GM08714 (cell line): ENCODE data around the gene GAL3ST1.
"Not testable (repeated sequence)": the region's sequence is repeated elsewhere in the genome, so short reads cannot be mapped to it uniquely, and the experiment has no call there.

Experiments
- H3K4me3 ChIP-seq: fragments of 200-500 bp; sonication (Bioruptor generic); 2 replicates; pipeline ENCODE4 v1.5.1; 2014; ENCODE audit warnings: mild to moderate bottlenecking, low read length, inconsistent platforms
- ZNF274 ChIP-seq: IDR thresholded peaks from 2 replicates; pipeline ENCODE4 v1.6.1; 2012; ENCODE audit warnings: mild to moderate bottlenecking, low read depth, low read length

The GAL3ST1 gene

DNA sequence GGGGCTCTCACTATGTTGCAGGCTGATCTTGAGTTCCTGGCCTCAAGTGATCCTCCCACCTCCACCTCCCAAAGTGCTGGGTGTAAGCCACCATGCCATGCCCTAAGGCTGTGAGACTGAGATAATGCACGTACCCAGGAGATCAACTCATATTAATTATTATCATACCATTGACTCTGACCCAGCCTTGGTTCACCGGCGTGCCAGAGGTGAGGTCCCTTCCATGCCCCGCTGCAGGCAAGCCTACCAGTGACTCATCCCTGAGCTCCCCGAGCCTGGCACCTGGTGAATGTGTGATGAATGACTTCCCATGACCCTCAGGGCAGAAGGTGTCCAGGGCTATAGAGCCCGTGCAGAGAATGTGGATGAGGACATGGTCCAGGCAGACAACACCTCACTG, 12.1 kb downstream of the GAL3ST1 start:
- no peak overlapping the region for H3K4me3 ChIP-seq
- no peak for TF ChIP-seq ZNF274

DNA sequence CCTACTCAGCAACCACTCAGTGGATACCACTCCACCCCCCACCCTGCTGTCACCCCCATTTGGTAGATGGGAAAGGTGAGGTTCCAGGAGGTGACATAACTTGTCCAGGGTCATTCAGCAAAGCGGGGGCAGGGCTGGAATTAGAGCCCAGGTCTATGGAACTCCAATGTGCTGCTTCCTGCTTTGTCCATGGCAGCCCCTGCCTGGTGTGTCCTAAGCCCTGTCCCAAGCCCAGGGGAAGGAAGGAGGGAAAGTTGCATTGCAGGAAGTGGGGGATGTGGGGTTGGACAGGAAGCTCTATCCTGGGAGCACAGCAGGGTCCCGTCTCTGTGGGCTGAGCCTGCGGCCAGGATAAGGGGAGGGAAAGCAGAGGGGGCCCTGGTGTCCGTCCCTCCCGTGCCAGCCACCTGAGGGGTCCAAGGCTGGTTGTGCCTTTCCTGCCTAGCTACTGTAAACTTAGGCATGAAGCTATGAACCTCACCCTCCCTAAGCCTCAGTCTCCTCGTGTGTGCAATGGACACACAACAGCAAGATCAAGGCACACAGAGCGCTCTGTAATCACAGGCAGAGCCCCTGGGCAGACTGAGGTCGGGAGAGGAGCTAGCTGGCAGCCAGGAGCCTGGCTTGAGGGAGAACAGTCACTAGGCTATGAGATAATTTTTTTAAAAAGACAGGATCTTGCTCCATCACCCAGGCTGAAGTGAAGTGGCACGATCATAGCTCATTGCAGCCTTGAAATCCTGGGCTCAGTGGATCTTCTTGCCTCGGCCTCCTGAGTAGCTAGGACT, 12.9 kb downstream of the GAL3ST1 start:
- no peak overlapping the region for H3K4me3 ChIP-seq
- TF ChIP-seq ZNF274, result no peak

DNA sequence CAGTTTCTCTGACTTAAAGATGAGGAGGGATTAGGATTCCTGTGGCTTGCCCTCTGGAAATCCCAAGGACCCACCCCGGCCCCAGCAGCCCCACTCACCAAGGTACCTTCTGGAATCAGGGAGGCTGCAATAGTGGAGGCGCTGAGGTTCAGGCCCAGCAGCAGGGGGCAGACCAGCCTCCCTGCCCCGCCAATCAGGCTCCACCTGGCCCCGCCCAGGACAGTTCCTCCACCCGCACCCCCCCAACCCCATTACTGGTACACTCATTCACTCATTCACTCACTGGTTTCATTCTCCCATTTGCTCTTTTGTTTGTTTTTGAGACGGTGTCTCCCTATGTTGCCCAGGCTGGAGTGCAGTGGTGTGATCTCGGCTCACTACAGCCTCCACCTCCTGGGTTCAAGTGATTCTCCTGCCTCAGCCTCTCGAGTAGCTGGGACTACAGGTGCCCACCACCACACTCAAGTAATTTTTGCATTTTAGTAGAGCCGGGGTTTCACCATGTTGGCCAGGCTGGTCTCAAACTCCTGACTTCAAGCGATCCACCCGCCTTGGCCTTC, 13.7 kb downstream of the GAL3ST1 start:
- not testable (repeated sequence) for H3K4me3 ChIP-seq

DNA sequence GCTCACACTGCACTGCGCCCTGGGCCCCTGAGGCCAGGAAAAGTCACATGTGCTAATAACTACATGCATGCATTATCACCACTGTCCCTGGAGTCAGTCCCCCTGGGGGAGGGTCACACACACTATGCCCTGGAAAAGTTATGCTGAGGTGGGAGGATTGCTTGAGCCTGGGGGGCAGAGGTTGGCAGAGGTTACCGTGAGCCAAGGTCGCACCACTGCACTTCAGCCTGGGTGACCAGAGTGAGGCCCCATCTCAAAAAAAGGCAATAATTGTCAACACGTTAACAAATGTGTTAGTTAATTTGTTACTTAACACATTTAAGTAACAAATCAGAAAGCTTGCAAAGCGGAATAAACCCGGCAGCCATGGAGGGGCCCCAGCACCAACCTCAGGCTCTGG, 14.6 kb downstream of the GAL3ST1 start:
- TF ChIP-seq ZNF274, result no peak
- H3K4me3 ChIP-seq, result no peak overlapping the region

DNA sequence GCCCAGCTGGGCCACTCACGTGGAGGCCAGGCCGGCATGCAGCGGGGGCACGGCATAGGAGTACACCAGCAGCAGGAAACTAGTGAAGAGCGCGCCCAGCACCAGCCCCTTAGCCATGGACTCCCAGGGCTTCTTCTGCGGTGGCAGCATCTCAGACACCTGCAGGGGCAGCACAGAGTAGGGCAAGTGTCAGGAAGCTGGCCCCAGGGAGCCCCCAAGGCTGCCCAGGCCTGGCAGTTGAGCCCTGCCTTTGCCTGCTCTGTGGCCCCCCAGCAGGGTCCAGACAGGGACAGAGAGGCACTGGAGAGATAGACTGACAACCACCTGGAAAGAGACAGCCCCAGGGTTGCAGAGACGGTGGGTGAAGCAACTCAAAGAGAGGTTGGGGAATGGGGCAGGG, 17.2 kb downstream of the GAL3ST1 start:
- TF ChIP-seq ZNF274, result no peak
- H3K4me3 ChIP-seq, result no peak overlapping the region

DNA sequence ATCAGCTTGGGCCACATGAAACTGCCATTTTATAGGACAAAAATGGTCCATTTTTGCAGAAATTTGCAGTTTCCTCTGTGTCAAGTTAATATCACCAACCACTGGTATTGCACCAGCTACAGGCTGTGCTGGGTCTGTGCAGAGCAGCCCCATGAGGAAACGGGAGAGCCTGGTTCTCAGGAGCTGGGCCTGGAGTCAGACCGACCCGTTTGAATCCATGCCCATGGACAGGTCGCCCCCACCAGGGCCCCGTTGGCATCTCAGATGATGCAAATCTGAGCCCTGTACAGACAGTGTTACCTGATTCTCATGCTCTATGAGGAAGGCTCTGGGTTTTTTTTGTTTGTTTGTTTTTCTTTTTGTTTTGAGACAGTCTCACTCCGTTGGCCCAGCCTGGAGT, 18.1 kb downstream of the GAL3ST1 start:
- no peak for TF ChIP-seq ZNF274
- no peak overlapping the region for H3K4me3 ChIP-seq

DNA sequence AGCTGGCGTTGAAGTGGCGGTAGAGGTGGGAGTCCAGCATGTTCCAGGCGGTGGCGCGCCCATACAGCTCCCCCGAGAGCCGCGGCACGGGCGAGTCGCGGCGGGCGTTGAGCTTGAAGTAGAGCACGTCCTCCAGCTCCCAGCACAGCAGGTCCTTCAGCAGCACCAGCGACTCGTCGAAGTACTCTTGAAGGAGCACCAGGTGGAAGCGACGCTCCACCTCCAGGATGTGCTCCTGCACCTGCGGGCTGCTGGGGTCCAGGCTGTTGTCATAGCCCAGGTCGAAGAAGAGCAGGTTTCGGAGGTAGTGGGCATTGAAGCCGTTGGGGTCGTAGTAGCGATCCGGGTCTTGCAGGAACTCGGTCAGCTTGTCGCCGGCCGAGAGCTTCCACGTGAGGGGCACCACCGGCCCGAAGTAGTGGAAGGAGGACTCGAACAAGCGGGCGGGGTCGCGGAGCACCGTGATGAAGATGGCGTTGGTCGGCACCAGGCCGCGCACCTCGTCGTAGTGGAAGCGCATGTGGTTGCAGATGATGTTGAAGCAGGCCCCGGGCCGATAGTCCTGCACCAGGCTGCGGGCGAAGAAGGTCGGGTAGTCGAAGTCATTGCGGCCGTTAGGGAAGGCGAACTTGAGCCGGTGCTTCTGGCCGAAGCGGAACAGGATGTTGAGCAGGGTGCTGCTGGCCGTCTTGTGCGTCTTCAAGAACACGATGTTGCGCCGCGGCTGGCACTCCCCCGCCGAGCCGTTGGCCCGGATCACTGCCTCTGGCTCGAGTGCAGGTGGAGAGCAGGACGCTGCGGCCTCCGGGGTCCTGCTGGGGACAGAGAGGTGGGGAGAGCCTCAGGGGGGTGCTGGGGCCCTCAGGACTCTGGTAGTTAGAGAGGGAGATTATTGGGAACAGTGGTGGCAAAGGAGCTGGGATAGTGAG, 18.9 kb downstream of the GAL3ST1 start:
- TF ChIP-seq ZNF274, result no peak
- no peak overlapping the region for H3K4me3 ChIP-seq

DNA sequence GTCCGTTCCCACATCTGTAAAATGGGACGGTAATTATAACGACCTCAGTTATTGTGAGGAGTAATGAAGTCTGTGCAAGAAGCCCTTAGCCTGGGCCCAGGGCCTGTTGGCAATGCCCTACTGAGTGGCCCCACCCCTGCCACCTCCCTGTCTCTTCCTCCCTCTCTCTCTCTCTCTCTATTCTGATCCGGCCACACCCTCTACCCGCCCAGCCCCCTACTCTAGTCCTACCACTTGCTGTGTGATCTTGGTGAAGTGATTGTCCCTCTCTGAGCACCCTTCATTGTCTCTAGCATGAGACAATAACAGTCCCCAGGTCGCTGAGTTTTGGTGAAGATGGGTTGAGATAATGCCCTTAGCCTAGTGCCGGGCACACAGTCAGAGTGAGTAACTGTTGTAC, 20.5 kb downstream of the GAL3ST1 start:
- no peak for TF ChIP-seq ZNF274
- H3K4me3 ChIP-seq, result no peak overlapping the region

DNA sequence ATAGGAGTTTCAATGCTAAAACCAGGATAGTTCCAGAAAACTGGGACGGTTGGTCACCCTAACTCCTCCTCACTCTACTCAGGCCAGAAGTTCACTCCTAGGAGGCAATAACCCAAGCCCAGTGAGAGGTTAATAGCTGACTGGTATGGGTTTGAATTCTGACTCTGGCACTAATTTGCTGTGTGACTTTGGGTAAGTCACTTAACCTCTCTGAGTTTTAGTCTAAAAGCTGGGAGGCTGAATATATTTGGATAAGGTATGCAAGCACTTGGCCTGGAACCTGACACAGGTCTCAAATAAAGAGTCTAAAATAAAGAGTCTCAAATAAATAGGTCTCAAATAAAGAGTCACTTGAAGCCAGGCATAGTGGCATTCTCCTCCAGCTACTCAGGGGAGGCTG, 21.7 kb downstream of the GAL3ST1 start:
- TF ChIP-seq ZNF274, result no peak
- H3K4me3 ChIP-seq, result no peak overlapping the region

DNA sequence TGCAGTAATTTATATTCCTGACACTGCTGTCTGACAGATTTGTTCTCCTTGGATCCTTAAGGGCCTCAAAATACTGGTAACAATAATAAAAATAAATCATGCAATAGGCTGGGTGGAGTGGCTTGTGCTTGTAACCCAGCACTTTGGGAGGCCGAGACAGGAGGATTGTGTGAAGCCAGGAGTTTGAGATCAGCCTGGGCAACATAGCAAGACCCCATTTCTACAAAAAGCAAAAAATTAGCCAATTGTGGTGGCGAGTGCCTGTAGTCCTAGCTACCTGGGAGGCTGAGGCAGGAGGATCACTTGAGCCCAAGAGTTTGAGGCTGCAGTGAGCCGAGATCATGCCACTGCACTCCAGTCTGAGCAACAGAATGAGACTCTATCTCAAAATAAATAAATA, 22.7 kb downstream of the GAL3ST1 start:
- not testable (repeated sequence) for H3K4me3 ChIP-seq

DNA sequence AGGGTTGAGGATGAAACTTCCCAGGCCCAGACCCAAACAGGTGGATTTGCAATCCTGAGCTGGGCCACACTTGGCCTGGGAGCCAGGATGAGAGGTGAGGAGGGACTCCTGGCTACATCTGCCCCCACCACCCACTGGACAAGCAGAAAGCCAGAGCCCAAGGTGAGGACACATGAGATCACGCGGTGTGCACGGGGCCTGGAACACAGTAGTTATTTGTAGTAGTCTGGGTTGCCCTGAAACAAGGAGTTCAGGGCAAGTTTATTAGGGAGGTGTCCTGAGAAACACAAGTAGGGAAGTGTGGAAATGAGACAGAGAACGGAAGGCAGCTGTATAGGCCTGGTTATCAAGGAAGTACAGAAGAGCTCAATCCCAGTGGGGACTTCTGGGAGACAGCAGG, 27.3 kb downstream of the GAL3ST1 start:
- H3K4me3 ChIP-seq, result no peak overlapping the region
- no peak for TF ChIP-seq ZNF274

DNA sequence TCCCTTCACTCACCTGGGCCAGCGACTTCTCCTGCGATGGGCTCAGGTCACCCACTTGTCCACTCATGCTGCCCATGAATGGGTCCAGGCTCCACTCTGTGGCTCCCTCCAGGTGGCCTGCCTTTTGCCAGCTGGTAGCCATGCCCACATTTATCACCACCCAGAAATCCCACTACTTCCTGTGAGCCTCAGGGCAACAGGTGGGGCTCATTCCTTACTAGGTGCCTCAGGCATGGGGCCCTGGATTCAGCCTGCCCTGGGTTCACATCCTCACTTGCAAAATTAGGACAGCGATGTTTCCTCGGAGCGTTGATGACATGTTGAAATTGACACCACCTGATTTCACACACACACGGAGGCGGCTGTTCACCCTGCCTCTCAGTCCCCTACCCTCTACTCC, 27.8 kb downstream of the GAL3ST1 start, which contains the start of gene SEC14L6:
SEC14L6 (minus strand) TSS at position 126 of the 400 bp plus-strand sequence; CDS start at position 67, 59 bp downstream.
- TF ChIP-seq ZNF274, result no peak
- no peak within 1 kb of the TSS for H3K4me3 ChIP-seq

DNA sequence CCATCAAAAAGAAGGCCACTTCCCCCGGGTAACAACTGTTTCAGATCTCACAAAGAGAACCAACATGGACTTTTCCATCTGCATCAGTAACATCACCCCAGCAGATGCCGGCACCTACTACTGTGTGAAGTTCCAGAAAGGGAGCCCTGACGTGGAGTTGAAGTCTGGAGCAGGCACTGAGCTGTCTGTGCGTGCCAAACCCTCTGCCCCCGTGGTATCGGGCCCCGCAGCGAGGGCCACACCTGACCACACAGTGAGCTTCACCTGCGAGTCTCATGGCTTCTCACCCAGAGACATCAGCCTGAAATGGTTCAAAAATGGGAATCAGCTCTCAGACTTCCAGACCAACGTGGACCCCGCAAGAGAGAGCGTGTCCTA, 31.7 kb downstream of the GAL3ST1 start:
- no peak overlapping the region for H3K4me3 ChIP-seq
- TF ChIP-seq ZNF274, result no peak

DNA sequence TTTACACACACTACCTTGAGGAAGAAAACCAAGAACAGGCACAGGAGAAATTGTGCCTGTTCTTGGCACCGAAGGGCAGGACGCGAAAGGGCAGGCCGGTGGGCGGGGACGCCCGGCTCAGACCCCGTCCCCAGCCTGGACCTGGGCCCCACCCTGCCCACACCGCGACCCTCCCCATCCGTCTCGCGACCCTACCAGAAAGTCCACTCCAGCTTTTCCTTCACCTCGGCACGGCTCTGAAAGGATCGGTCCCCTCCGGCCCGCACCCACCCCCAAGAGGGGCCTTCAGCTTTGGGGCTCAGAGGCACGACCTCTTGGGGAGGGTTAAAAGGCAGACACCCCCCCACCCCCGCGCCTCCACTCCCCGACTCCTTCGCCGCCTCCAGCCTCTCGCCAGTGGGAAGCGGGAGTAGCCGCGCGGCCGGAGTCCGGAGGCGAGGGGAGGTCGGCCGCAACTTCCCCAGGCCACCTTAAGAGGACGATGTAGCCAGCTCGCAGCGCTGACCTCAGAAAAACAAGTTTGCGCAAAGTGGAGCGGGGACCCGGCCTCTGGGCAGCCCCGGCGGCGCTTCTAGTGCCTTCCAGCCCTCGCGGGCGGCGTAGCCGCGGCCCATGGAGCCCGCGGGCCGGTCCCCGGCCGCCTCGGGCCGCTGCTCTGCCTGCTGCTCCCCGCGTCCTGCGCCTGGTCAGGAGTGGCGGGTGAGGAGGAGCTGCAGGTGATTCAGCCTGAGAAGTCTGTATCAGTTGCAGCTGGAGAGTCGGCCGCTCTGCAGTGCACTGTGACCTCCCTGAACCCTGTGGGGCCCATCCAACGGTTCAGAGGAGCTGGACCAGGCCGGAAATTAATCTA, 32.3 kb downstream of the GAL3ST1 start:
- no peak for TF ChIP-seq ZNF274
- no peak overlapping the region for H3K4me3 ChIP-seq

DNA sequence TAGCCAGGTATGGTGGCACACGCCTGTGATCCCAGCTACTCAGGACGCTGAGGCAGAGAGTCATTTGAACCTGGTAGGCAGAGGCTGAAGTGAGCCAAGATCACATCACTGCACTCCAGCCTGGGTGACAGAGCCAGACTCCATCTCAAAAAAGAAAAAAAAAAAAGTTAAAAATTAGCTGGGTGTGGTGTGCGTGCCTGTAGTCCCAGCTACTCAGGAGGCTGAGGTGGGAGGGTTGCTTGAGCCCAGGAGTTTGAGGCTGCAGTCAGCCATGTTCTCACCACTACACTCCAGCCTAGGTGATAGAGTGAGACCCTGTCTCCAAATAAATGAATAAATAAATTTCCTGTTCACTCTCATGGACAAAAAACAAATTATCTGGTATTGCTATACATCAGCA, 33.0 kb downstream of the GAL3ST1 start:
- not testable (repeated sequence) for H3K4me3 ChIP-seq
